CD4-positive, alpha-beta memory T cell (primary cell): ENCODE results near the gene TMEM222. TPM values are rescaled to one million over a fixed set of nuclear protein-coding genes. Genes with fewer than 3 reads are reported as not detected.
A peak's percentile ranks its signal among the peaks of the same experiment; 100 is the strongest.

Experiments
- CTCF ChIA-PET: fragments of 350-600 bp; sonication (Branson Sonifier 250); formaldehyde crosslinking; loops from one replicate; lab custom pipeline; 2021; ENCODE audit warnings: inconsistent platforms; ENCODE audit not compliant: partially characterized antibody; lab: Charles Lee
- POLR2A ChIA-PET: fragments of 350-600 bp; sonication (Branson Sonifier 250); formaldehyde crosslinking; loops from one replicate; lab custom pipeline; 2021; ENCODE audit not compliant: partially characterized antibody; lab: Charles Lee
- DNase-seq, 5 donors: peaks; one replicate each; pipeline versions ENCODE4 v3.0.0 to v3.0.0-alpha.2; 2020 to 2022; ENCODE audit warnings: mixed read lengths in 1 of 5
- H3K27ac ChIP-seq: one replicate; pipeline ENCODE4 v1.7.0; 2013; ENCODE audit warnings: low read depth, low read length
- H3K27me3 ChIP-seq: 2 replicates; pipeline ENCODE4 v1.7.0; 2013; ENCODE audit warnings: mild to moderate bottlenecking, low read length, moderate library complexity; ENCODE audit not compliant: insufficient read depth
- H3K36me3 ChIP-seq: 2 replicates; pipeline ENCODE4 v1.7.0; 2013; ENCODE audit warnings: mild to moderate bottlenecking, low read length, moderate library complexity; ENCODE audit not compliant: insufficient read depth
- H3K4me1 ChIP-seq: 2 replicates; pipeline ENCODE4 v1.7.0; 2013; ENCODE audit warnings: mild to moderate bottlenecking, low read length, moderate library complexity; ENCODE audit not compliant: insufficient read depth
- H3K4me3 ChIP-seq, 2 donors: one replicate each; pipeline ENCODE4 v1.7.0; 2013; ENCODE audit warnings: low read length in 2 of 2, mild to moderate bottlenecking in 1 of 2
- H3K9me3 ChIP-seq, 2 donors: one replicate each; pipeline ENCODE4 v1.7.0; 2013; ENCODE audit warnings: low read length in 2 of 2, control low read depth in 1 of 2; ENCODE audit not compliant: control insufficient read depth in 1 of 2
- H3K27ac Mint-ChIP-seq, 7 donors: one replicate each; pipeline ENCODE4 v1.8.0; 2020 to 2021; ENCODE audit warnings: mixed read lengths in 7 of 7, mild to moderate bottlenecking in 6 of 7, inconsistent platforms in 3 of 7, moderate library complexity in 3 of 7
- H3K27me3 Mint-ChIP-seq, 2 donors: one replicate each; pipeline ENCODE4 v1.8.0; 2020 to 2021; ENCODE audit warnings: mixed read lengths in 2 of 2
- H3K36me3 Mint-ChIP-seq, 2 donors: one replicate each; pipeline ENCODE4 v1.8.0; 2020 to 2021; ENCODE audit warnings: mixed read lengths in 2 of 2, inconsistent platforms in 1 of 2, mild to moderate bottlenecking in 1 of 2
- H3K4me1 Mint-ChIP-seq, 4 donors: one replicate each; pipeline ENCODE4 v1.8.0; 2020 to 2021; ENCODE audit warnings: mixed read lengths in 4 of 4, mild to moderate bottlenecking in 1 of 4
- H3K4me3 Mint-ChIP-seq, 8 donors: one replicate each; pipeline ENCODE4 v1.8.0; 2020 to 2021; ENCODE audit warnings: mixed read lengths in 8 of 8, mild to moderate bottlenecking in 7 of 8, moderate library complexity in 6 of 8, inconsistent platforms in 3 of 8
- H3K9me3 Mint-ChIP-seq, 8 donors: one replicate each; pipeline ENCODE4 v1.8.0; 2020 to 2021; ENCODE audit warnings: mixed read lengths in 8 of 8, mild to moderate bottlenecking in 5 of 8, inconsistent platforms in 3 of 8, moderate library complexity in 1 of 8
- intact Hi-C: fragments of 100-400 bp; cut with micrococcal nuclease; formaldehyde crosslinking; loops from one replicate; pipeline ENCODE4 v1.15.1; 2023
- polyA plus RNA-seq, 2 donors: library from polyadenylated mRNA; unstranded; fragments of 300-500 nt; fragmentation: Illumina TruSeq; gene quantifications; one replicate each; pipeline ENCODE4 v1.2.3, GENCODE V29; 2021
- total RNA-seq, 2 experiments: library from RNA; stranded (reverse); gene quantifications; one replicate each; pipeline ENCODE4 v1.2.3, GENCODE V29; 2021

The TMEM222 gene
- total and polyA plus RNA-seq, 4 experiments from 2014 or later = 44.4 to 80.9 (median 50.4) TPM

GRCh38 chr1:27299385-27300271, 22.3 kb upstream of the TMEM222 start:
- no peaks in the 10 kb centered on the region for H3K4me1 ChIP-seq
- H3K4me3 ChIP-seq = no peak overlapping the region
- intact Hi-C loops = loop anchor here (1.0 to 2.0 kb wide), 2 partner anchors 96 to 307 kb away; no protein-coding TSS in a partner anchor
- H3K4me3 Mint-ChIP-seq = no peak overlapping the region
- peak overlapping the region in 3 of 7 donors; percentile 4 to 19 (median 17) for H3K27ac Mint-ChIP-seq
- no peaks in the 10 kb centered on the region for H3K27me3 Mint-ChIP-seq
- H3K27ac ChIP-seq = no peak overlapping the region
- peaks cover 22 to 79% of the 10 kb centered on the region in 2 donors for H3K36me3 Mint-ChIP-seq
- peaks cover 0 to 2% (median 1%) of the 10 kb centered on the region in 4 donors for H3K4me1 Mint-ChIP-seq
- DNase-seq = no peak
- H3K36me3 ChIP-seq = peaks cover 48% of the 10 kb centered on the region
- ChIA-PET POLR2A (interaction anchor here (0.8 to 2.1 kb wide), 5 partner anchors 27 to 363 kb away, joined by 3 to 15 read pairs (median 4); no protein-coding TSS in a partner anchor), CTCF (interaction anchor here (0.6 to 12.1 kb wide), 27 partner anchors 8 to 373 kb away, joined by 3 to 325 read pairs (median 7); partner anchors contain the start of genes AHDC1, CD164L2, GPR3 and MAP3K6)
- H3K9me3 Mint-ChIP-seq = no peaks in the 10 kb centered on the region
- no peaks in the 10 kb centered on the region for H3K27me3 ChIP-seq
- no peaks in the 10 kb centered on the region for H3K9me3 ChIP-seq

- Histone ChIP-seq H3K4me1 (no peaks in the 10 kb centered on the region), H3K27ac (no peak overlapping the region), H3K9me3 (no peaks in the 10 kb centered on the region), H3K4me3 (no peak overlapping the region), H3K36me3 (peaks cover 48% of the 10 kb centered on the region), H3K27me3 (no peaks in the 10 kb centered on the region)
- no peaks in the 10 kb centered on the region for H3K9me3 Mint-ChIP-seq
- ChIA-PET POLR2A (interaction anchor here (0.8 to 2.6 kb wide), 7 partner anchors 22 to 362 kb away, joined by 3 to 15 read pairs (median 4); no protein-coding TSS in a partner anchor), CTCF (interaction anchor here (1.0 to 12.1 kb wide), 20 partner anchors 8 to 329 kb away, joined by 3 to 325 read pairs (median 14); partner anchors contain the start of genes AHDC1, CD164L2, GPR3 and MAP3K6)
- peak; percentile 66 to 79 (median 76) for DNase-seq
- no peak overlapping the region for H3K4me3 Mint-ChIP-seq
- intact Hi-C loops = loop anchor here (1.0 to 2.0 kb wide), 4 partner anchors 88 to 363 kb away; no protein-coding TSS in a partner anchor
- peak overlapping the region in 1 of 7 donors; percentile 43 for H3K27ac Mint-ChIP-seq
- H3K4me1 Mint-ChIP-seq = peaks cover 0 to 2% (median 1%) of the 10 kb centered on the region in 4 donors
- H3K36me3 Mint-ChIP-seq = peaks cover 22 to 77% of the 10 kb centered on the region in 2 donors
- H3K27me3 Mint-ChIP-seq = no peaks in the 10 kb centered on the region
These were observed 21.5 kb upstream of the TMEM222 start for GRCh38 chr1:27300341-27301051.

GRCh38 chr1:27301052-27301422, 20.9 kb upstream of the TMEM222 start:
- H3K4me3 ChIP-seq = no peak overlapping the region
- H3K9me3 Mint-ChIP-seq = no peaks in the 10 kb centered on the region
- peaks cover 48% of the 10 kb centered on the region for H3K36me3 ChIP-seq
- ChIA-PET POLR2A (interaction anchor here (0.6 to 2.6 kb wide), 7 partner anchors 22 to 95 kb away, joined by 3 to 15 read pairs (median 4); no protein-coding TSS in a partner anchor), CTCF (interaction anchor here (1.1 to 12.1 kb wide), 19 partner anchors 7 to 362 kb away, joined by 3 to 325 read pairs (median 15); partner anchors contain the start of genes AHDC1, CD164L2, GPR3 and MAP3K6)
- H3K9me3 ChIP-seq = no peaks in the 10 kb centered on the region
- no peak overlapping the region for H3K4me3 Mint-ChIP-seq
- H3K27me3 Mint-ChIP-seq = no peaks in the 10 kb centered on the region
- H3K4me1 ChIP-seq = no peaks in the 10 kb centered on the region
- intact Hi-C loops = loop anchor here (1.0 to 2.0 kb wide), 3 partner anchors 87 to 362 kb away; no protein-coding TSS in a partner anchor
- peaks cover 0 to 2% (median 1%) of the 10 kb centered on the region in 4 donors for H3K4me1 Mint-ChIP-seq
- no peak for DNase-seq
- H3K27ac Mint-ChIP-seq = peak overlapping the region in 1 of 7 donors; percentile 43
- peaks cover 22 to 77% of the 10 kb centered on the region in 2 donors for H3K36me3 Mint-ChIP-seq
- H3K27me3 ChIP-seq = no peaks in the 10 kb centered on the region
- no peak overlapping the region for H3K27ac ChIP-seq

- Histone ChIP-seq H3K9me3 (no peaks in the 10 kb centered on the region), H3K4me3 (no peak overlapping the region), H3K27ac (no peak overlapping the region), H3K4me1 (no peaks in the 10 kb centered on the region), H3K36me3 (peaks cover 48% of the 10 kb centered on the region), H3K27me3 (no peaks in the 10 kb centered on the region)
- Mint-ChIP-seq H3K27ac (peak overlapping the region in 1 of 7 donors; percentile 64), H3K4me1 (peaks cover 0 to 2% (median 1%) of the 10 kb centered on the region in 4 donors), H3K36me3 (peaks cover 22 to 75% of the 10 kb centered on the region in 2 donors), H3K9me3 (no peaks in the 10 kb centered on the region), H3K4me3 (no peak overlapping the region), H3K27me3 (no peaks in the 10 kb centered on the region)
- DNase-seq = no peak
- ChIA-PET CTCF (interaction anchor here (1.0 to 12.1 kb wide), 18 partner anchors 10 to 361 kb away, joined by 3 to 325 read pairs (median 14); partner anchors contain the start of genes AHDC1, CD164L2, GPR3 and MAP3K6), POLR2A (interaction anchor here (0.6 to 2.6 kb wide), 5 partner anchors 21 to 94 kb away, joined by 3 to 15 read pairs (median 5); no protein-coding TSS in a partner anchor)
- intact Hi-C loops = loop anchor here (1.0 to 2.0 kb wide), 3 partner anchors 87 to 362 kb away; no protein-coding TSS in a partner anchor
These were observed 20.3 kb upstream of the TMEM222 start for GRCh38 chr1:27301582-27302199.

GRCh38 chr1:27302612-27303011, 19.4 kb upstream of the TMEM222 start:
- Histone ChIP-seq H3K36me3 (peaks cover 39% of the 10 kb centered on the region), H3K27me3 (no peaks in the 10 kb centered on the region), H3K9me3 (no peaks in the 10 kb centered on the region), H3K4me1 (no peaks in the 10 kb centered on the region), H3K4me3 (no peak overlapping the region), H3K27ac (no peak overlapping the region)
- Mint-ChIP-seq H3K4me3 (no peak overlapping the region), H3K4me1 (peaks cover 0 to 2% (median 1%) of the 10 kb centered on the region in 4 donors), H3K36me3 (peaks cover 22 to 70% of the 10 kb centered on the region in 2 donors), H3K9me3 (no peaks in the 10 kb centered on the region), H3K27me3 (no peaks in the 10 kb centered on the region), H3K27ac (no peak overlapping the region)
- ChIA-PET CTCF (interaction anchor here (0.9 to 12.1 kb wide), 12 partner anchors 11 to 360 kb away, joined by 4 to 325 read pairs (median 6); partner anchors contain the start of genes AHDC1, CD164L2, GPR3 and SYTL1), POLR2A (interaction anchor here (0.7 to 2.6 kb wide), 2 partner anchors 14 to 84 kb away, joined by 3 to 6 read pairs; no protein-coding TSS in a partner anchor)
- intact Hi-C loops = no loop called here
- DNase-seq = no peak

GRCh38 chr1:27303509-27303908, 18.5 kb upstream of the TMEM222 start:
- peaks cover 30% of the 10 kb centered on the region for H3K36me3 ChIP-seq
- no peak for DNase-seq
- Mint-ChIP-seq H3K4me1 (peaks cover 0 to 2% (median 1%) of the 10 kb centered on the region in 4 donors), H3K9me3 (no peaks in the 10 kb centered on the region), H3K36me3 (peaks cover 16 to 61% of the 10 kb centered on the region in 2 donors), H3K4me3 (no peak overlapping the region), H3K27me3 (no peaks in the 10 kb centered on the region), H3K27ac (no peak overlapping the region)
- intact Hi-C loops = no loop called here
- no peak overlapping the region for H3K4me3 ChIP-seq
- ChIA-PET POLR2A (no interaction called here), CTCF (interaction anchor here (1.0 to 12.1 kb wide), 4 partner anchors 12 to 302 kb away, joined by 3 to 325 read pairs (median 44); partner anchors contain the start of genes AHDC1, CD164L2 and GPR3)
- H3K27ac ChIP-seq = no peak overlapping the region
- no peaks in the 10 kb centered on the region for H3K27me3 ChIP-seq
- no peaks in the 10 kb centered on the region for H3K4me1 ChIP-seq
- no peaks in the 10 kb centered on the region for H3K9me3 ChIP-seq
